CD4-positive, alpha-beta T cell treated with Interleukin-17A for 1 hour (primary cell): ENCODE results near the gene AHNAK.
"Not testable (repeated sequence)": the region's sequence is repeated elsewhere in the genome, so short reads cannot be mapped to it uniquely, and the experiment has no call there.

ENCODE experiments used
- DNase-seq: peaks from one replicate; pipeline ENCODE4 v3.0.0-alpha.2; 2020

The AHNAK gene

GRCh38 chr11:62452839-62453468, 93.7 kb downstream of the AHNAK start:
- no peak for DNase-seq

GRCh38 chr11:62452261-62452660, 94.3 kb downstream of the AHNAK start:
- DNase-seq: no peak

- no peak for DNase-seq
Measured at GRCh38 chr11:62451241-62451621, 95.4 kb downstream of the AHNAK start.

GRCh38 chr11:62450543-62451240, 95.9 kb downstream of the AHNAK start:
- no peak for DNase-seq

- not testable (repeated sequence) for DNase-seq
Measured at GRCh38 chr11:62449912-62450311, 96.7 kb downstream of the AHNAK start.

GRCh38 chr11:62449451-62449851, 97.2 kb downstream of the AHNAK start:
- no peak for DNase-seq

- DNase-seq: no peak
Measured at GRCh38 chr11:62446091-62446490, 100.5 kb downstream of the AHNAK start.

GRCh38 chr11:62445314-62445740, 101.3 kb downstream of the AHNAK start:
- DNase-seq: no peak

- no peak for DNase-seq
Measured at GRCh38 chr11:62444835-62445234, 101.8 kb downstream of the AHNAK start.

GRCh38 chr11:62444236-62444833, 102.3 kb downstream of the AHNAK start:
- DNase-seq: no peak

GRCh38 chr11:62443390-62444235, 103.0 kb downstream of the AHNAK start:
- no peak for DNase-seq

GRCh38 chr11:62439785-62440602, 106.6 kb downstream of the AHNAK start:
- DNase-seq: no peak

GRCh38 chr11:62438641-62439040, 108.0 kb downstream of the AHNAK start:
- DNase-seq: no peak

- DNase-seq: no peak
Measured at GRCh38 chr11:62437616-62438015, 109.0 kb downstream of the AHNAK start.

- DNase-seq: no peak
Measured at GRCh38 chr11:62435846-62436660, 110.6 kb downstream of the AHNAK start.

GRCh38 chr11:62433904-62434276, 112.7 kb downstream of the AHNAK start:
- DNase-seq: no peak

- no peak for DNase-seq
Measured at GRCh38 chr11:62433141-62433903, 113.3 kb downstream of the AHNAK start.

- no peak for DNase-seq
Measured at GRCh38 chr11:62432695-62433094, 113.9 kb downstream of the AHNAK start.

GRCh38 chr11:62431171-62431901, 115.3 kb downstream of the AHNAK start:
- DNase-seq: no peak

GRCh38 chr11:62430425-62430824, 116.2 kb downstream of the AHNAK start:
- DNase-seq: no peak
